Mesendoderm (in vitro differentiated cells): ENCODE data around the gene GEMIN4.

ENCODE experiments used
- DNase-seq: peaks from one replicate; pipeline ENCODE4 v3.0.0; 2013
- H2AK5ac ChIP-seq: 2 replicates; pipeline ENCODE4 v1.6.1; 2013; ENCODE audit warnings: low read length, inconsistent platforms
- H2BK120ac ChIP-seq: 2 replicates; pipeline ENCODE4 v1.6.1; 2013; ENCODE audit warnings: low read depth, mild to moderate bottlenecking, low read length, moderate library complexity, mixed read lengths
- H2BK15ac ChIP-seq: replicated peaks from 2 replicates; pipeline ENCODE4 v1.6.1; 2013; ENCODE audit warnings: low read depth, mild to moderate bottlenecking, moderate library complexity
- H2BK5ac ChIP-seq: 2 replicates; pipeline ENCODE4 v1.6.1; 2013; ENCODE audit warnings: low read length, inconsistent platforms
- H3K18ac ChIP-seq: 2 replicates; pipeline ENCODE4 v1.6.1; 2013; ENCODE audit warnings: mild to moderate bottlenecking, low read length, mixed read lengths
- H3K23ac ChIP-seq: one replicate; pipeline ENCODE4 v1.6.1; 2013; ENCODE audit warnings: low read length
- H3K27ac ChIP-seq: 2 replicates; pipeline ENCODE4 v1.5.1; 2013; ENCODE audit warnings: low read depth, mild to moderate bottlenecking, inconsistent platforms, low read length, moderate library complexity
- H3K27me3 ChIP-seq: 2 replicates; pipeline ENCODE4 v1.6.1; 2013; ENCODE audit warnings: low read length, control low read depth, mild to moderate bottlenecking, inconsistent platforms; ENCODE audit not compliant: insufficient read depth, poor library complexity
- H3K36me3 ChIP-seq: 2 replicates; pipeline ENCODE4 v1.6.1; 2013; ENCODE audit warnings: low read length, inconsistent platforms; ENCODE audit not compliant: control insufficient read depth, insufficient read depth
- H3K4ac ChIP-seq: one replicate; pipeline ENCODE4 v1.6.1; 2013; ENCODE audit warnings: low read depth, mild to moderate bottlenecking, low read length, moderate library complexity
- H3K4me1 ChIP-seq: 2 replicates; pipeline ENCODE4 v1.6.1; 2013; ENCODE audit warnings: low read depth, low read length, inconsistent platforms; ENCODE audit not compliant: control insufficient read depth
- H3K4me2 ChIP-seq: 2 replicates; pipeline ENCODE4 v1.6.1; 2013; ENCODE audit warnings: low read length
- H3K4me3 ChIP-seq: 2 replicates; pipeline ENCODE4 v1.5.1; 2013; ENCODE audit warnings: mild to moderate bottlenecking, low read length
- H3K56ac ChIP-seq: one replicate; pipeline ENCODE4 v1.6.1; 2013; ENCODE audit warnings: low read length
- H3K79me1 ChIP-seq: 2 replicates; pipeline ENCODE4 v1.6.1; 2013; ENCODE audit warnings: low read length, inconsistent platforms
- H3K79me2 ChIP-seq: 2 replicates; pipeline ENCODE4 v1.6.1; 2013; ENCODE audit warnings: mild to moderate bottlenecking, low read length; ENCODE audit not compliant: control insufficient read depth, insufficient read depth
- H3K9ac ChIP-seq: 2 replicates; pipeline ENCODE4 v1.6.1; 2013; ENCODE audit warnings: low read length, inconsistent platforms
- H4K5ac ChIP-seq: one replicate; pipeline ENCODE4 v1.6.1; 2013; ENCODE audit warnings: low read length
- H4K8ac ChIP-seq: one replicate; pipeline ENCODE4 v1.6.1; 2013; ENCODE audit warnings: low read depth, mild to moderate bottlenecking, control low read depth, low read length, moderate library complexity
- WGBS: extraction: QIAGEN DNeasy Blood & Tissue Kit; methylation state at CpG from one replicate; pipeline ENCODE4 v1.1.7; 2013; ENCODE audit warnings: low lambda C conversion rate, missing lambda C conversion rate; ENCODE audit not compliant: insufficient coverage; ENCODE audit errors: extremely low coverage; 5-methylcytosine and 5-hydroxymethylcytosine counted together

GEMIN4 gene

DNA sequence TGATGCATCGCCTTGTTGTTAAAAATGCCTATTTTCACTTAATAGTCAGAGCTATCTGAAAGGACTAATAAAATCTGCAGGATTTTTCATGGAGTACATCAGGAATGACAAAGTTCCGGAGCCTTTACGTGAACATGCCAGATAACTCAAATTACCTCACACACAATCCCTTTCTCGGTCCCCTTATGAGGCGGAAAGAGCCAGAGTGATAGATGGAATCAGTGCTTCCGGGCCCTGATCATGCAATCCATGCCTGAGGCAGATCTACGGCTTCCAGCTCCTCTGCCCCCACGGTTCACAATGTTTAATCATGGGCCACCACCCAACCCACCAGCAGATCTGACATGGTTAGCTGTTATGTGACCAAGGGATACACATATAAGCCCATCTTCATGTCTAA is 54.4 kb downstream of the GEMIN4 start:
- no CpG with 5 or more reads among the region's 8 CpGs for WGBS
- H3K36me3 ChIP-seq, result peaks cover 2% of the 10 kb centered on the region
- DNase-seq, result no peak

DNA sequence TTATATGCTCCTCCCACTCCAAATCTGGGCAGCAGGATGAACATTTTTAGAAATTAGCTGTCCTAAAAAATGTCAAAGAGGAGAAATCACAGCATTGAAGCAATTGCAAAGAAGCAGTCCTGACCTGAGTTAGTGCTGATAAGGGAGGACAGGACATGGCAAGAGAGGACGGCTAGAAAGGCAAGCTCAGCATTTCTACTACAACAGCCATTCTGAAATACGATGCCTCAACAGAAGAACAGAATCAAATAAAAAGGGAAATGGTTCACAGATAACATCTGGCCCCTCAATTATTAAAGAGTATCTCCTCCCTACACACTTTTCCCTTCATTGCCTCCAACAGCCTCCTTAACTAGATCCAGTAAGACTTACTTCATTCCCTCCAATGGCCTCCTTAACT is 55.7 kb downstream of the GEMIN4 start:
- peaks cover 1% of the 10 kb centered on the region for H3K79me1 ChIP-seq
- no peak overlapping the region for H4K8ac ChIP-seq
- peaks cover 2% of the 10 kb centered on the region for H3K36me3 ChIP-seq
- no peak overlapping the region for H3K9ac ChIP-seq
- no peak overlapping the region for H2BK5ac ChIP-seq
- no peak overlapping the region for H3K4me3 ChIP-seq
- H3K4me2 ChIP-seq, result no peak overlapping the region
- H3K56ac ChIP-seq, result no peak overlapping the region
- no peak overlapping the region for H3K4ac ChIP-seq
- H3K27ac ChIP-seq, result no peak overlapping the region
- no peak for DNase-seq
- no peak overlapping the region for H2BK15ac ChIP-seq
- H2AK5ac ChIP-seq, result no peak overlapping the region
- H3K4me1 ChIP-seq, result no peaks in the 10 kb centered on the region
- H3K18ac ChIP-seq, result no peak overlapping the region
- H4K5ac ChIP-seq, result no peak overlapping the region
- H3K27me3 ChIP-seq, result no peaks in the 10 kb centered on the region
- no peak overlapping the region for H2BK120ac ChIP-seq
- H3K79me2 ChIP-seq, result no peaks in the 10 kb centered on the region
- no CpG with 5 or more reads among the region's 2 CpGs for WGBS
- H3K23ac ChIP-seq, result no peak overlapping the region

More for the DNA sequence above, 54.4 kb downstream of the GEMIN4 start:
- H3K4me3 ChIP-seq, result no peak overlapping the region
- no peak overlapping the region for H3K9ac ChIP-seq
- no peak overlapping the region for H4K5ac ChIP-seq
- H3K56ac ChIP-seq, result no peak overlapping the region
- H4K8ac ChIP-seq, result no peak overlapping the region
- peaks cover 1% of the 10 kb centered on the region for H3K79me1 ChIP-seq
- no peak overlapping the region for H2BK15ac ChIP-seq
- no peak overlapping the region for H3K4ac ChIP-seq
- H2AK5ac ChIP-seq, result no peak overlapping the region
- H2BK5ac ChIP-seq, result no peak overlapping the region
- no peak overlapping the region for H2BK120ac ChIP-seq
- H3K4me1 ChIP-seq, result no peaks in the 10 kb centered on the region
- no peak overlapping the region for H3K4me2 ChIP-seq
- H3K23ac ChIP-seq, result no peak overlapping the region
- no peaks in the 10 kb centered on the region for H3K27me3 ChIP-seq
- no peak overlapping the region for H3K18ac ChIP-seq
- no peak overlapping the region for H3K27ac ChIP-seq
- H3K79me2 ChIP-seq, result no peaks in the 10 kb centered on the region
